PC-9 (cell line): ENCODE measurements around the gene DDX39B.

ENCODE experiments used
- EZH2 ChIP-seq: fragments of 200-600 bp; sonication (generic); IDR thresholded peaks from 2 replicates; pipeline ENCODE4 v1.8.0; 2017; ENCODE audit warnings: antibody characterized with exemption, low read depth
- TF ChIP-seq, protein P1 (sequence below): fragments of 200-600 bp; sonication (generic); conservative IDR thresholded peaks from 2 replicates; pipeline ENCODE4 v1.6.1; 2017; ENCODE audit warnings: mixed run types, antibody characterized with exemption, mild to moderate bottlenecking, moderate library complexity

DNA sequence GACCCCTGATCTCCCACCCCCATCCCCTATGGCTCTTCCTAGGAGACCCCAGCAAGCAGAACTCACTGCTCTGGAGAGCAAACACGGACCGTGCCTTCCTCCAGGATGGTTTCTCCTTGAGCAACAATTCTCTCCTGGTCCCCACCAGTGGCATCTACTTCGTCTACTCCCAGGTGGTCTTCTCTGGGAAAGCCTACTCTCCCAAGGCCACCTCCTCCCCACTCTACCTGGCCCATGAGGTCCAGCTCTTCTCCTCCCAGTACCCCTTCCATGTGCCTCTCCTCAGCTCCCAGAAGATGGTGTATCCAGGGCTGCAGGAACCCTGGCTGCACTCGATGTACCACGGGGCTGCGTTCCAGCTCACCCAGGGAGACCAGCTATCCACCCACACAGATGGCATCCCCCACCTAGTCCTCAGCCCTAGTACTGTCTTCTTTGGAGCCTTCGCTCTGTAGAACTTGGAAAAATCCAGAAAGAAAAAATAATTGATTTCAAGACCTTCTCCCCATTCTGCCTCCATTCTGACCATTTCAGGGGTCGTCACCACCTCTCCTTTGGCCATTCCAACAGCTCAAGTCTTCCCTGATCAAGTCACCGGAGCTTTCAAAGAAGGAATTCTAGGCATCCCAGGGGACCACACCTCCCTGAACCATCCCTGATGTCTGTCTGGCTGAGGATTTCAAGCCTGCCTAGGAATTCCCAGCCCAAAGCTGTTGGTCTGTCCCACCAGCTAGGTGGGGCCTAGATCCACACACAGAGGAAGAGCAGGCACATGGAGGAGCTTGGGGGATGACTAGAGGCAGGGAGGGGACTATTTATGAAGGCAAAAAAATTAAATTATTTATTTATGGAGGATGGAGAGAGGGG lies 31.7 kb upstream of the DDX39B start:
- TF ChIP-seq, protein P1, sequence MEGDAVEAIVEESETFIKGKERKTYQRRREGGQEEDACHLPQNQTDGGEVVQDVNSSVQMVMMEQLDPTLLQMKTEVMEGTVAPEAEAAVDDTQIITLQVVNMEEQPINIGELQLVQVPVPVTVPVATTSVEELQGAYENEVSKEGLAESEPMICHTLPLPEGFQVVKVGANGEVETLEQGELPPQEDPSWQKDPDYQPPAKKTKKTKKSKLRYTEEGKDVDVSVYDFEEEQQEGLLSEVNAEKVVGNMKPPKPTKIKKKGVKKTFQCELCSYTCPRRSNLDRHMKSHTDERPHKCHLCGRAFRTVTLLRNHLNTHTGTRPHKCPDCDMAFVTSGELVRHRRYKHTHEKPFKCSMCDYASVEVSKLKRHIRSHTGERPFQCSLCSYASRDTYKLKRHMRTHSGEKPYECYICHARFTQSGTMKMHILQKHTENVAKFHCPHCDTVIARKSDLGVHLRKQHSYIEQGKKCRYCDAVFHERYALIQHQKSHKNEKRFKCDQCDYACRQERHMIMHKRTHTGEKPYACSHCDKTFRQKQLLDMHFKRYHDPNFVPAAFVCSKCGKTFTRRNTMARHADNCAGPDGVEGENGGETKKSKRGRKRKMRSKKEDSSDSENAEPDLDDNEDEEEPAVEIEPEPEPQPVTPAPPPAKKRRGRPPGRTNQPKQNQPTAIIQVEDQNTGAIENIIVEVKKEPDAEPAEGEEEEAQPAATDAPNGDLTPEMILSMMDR, result no peak
- no peak for TF ChIP-seq EZH2
